Glutamatergic neuron (in vitro differentiated cells): ENCODE results near the gene PLCG2. TPM values are rescaled to one million over a fixed set of nuclear protein-coding genes. Genes with fewer than 3 reads are reported as not detected.
"Not testable (repeated sequence)": the region's sequence is repeated elsewhere in the genome, so short reads cannot be mapped to it uniquely, and the experiment has no call there.

Experiments
- DNase-seq: peaks from one replicate; pipeline ENCODE4 v3.0.0; 2022
- H3K27ac Mint-ChIP-seq: one replicate; pipeline ENCODE4 v1.8.0; 2020; ENCODE audit warnings: mild to moderate bottlenecking, mixed read lengths, inconsistent platforms; ENCODE audit not compliant: unreplicated experiment
- H3K27me3 Mint-ChIP-seq: one replicate; pipeline ENCODE4 v1.8.0; 2020; ENCODE audit warnings: mild to moderate bottlenecking, moderate library complexity, mixed read lengths, inconsistent platforms; ENCODE audit not compliant: unreplicated experiment
- H3K36me3 Mint-ChIP-seq: one replicate; pipeline ENCODE4 v1.8.0; 2020; ENCODE audit warnings: mild to moderate bottlenecking, mixed read lengths, inconsistent platforms; ENCODE audit not compliant: unreplicated experiment
- H3K4me1 Mint-ChIP-seq: one replicate; pipeline ENCODE4 v1.8.0; 2020; ENCODE audit warnings: mild to moderate bottlenecking, low read depth, mixed read lengths, inconsistent platforms; ENCODE audit not compliant: unreplicated experiment
- H3K4me3 Mint-ChIP-seq: one replicate; pipeline ENCODE4 v1.8.0; 2020; ENCODE audit warnings: mild to moderate bottlenecking, mixed read lengths, inconsistent platforms; ENCODE audit not compliant: unreplicated experiment
- H3K9me3 Mint-ChIP-seq: one replicate; pipeline ENCODE4 v1.8.0; 2020; ENCODE audit warnings: mild to moderate bottlenecking, moderate library complexity, mixed read lengths, inconsistent platforms; ENCODE audit not compliant: unreplicated experiment
- total RNA-seq: library from RNA; stranded (reverse); fragmentation: NEBNext Ultra II Directional; extraction: Animal tissue kit (Norgen Biotek cat#: 25700); gene quantifications from one replicate; pipeline ENCODE4 v1.2.1, GENCODE V29; 2021; ENCODE audit not compliant: unreplicated experiment
- TF ChIP-seq, protein P1 (sequence below): fragments of 200-600 bp; sonication (generic); IDR thresholded peaks from one replicate; pipeline ENCODE4 v1.5.0; 2021; ENCODE audit not compliant: partially characterized antibody, unreplicated experiment

PLCG2 gene
- total RNA-seq, 1 donor from 2014 or later: 0.49 TPM

GRCh38 chr16:81738783-81739496 is 40.2 kb upstream of the PLCG2 start:
- no peak overlapping the region for H3K4me3 Mint-ChIP-seq
- no peaks in the 10 kb centered on the region for H3K36me3 Mint-ChIP-seq
- TF ChIP-seq, protein P1, sequence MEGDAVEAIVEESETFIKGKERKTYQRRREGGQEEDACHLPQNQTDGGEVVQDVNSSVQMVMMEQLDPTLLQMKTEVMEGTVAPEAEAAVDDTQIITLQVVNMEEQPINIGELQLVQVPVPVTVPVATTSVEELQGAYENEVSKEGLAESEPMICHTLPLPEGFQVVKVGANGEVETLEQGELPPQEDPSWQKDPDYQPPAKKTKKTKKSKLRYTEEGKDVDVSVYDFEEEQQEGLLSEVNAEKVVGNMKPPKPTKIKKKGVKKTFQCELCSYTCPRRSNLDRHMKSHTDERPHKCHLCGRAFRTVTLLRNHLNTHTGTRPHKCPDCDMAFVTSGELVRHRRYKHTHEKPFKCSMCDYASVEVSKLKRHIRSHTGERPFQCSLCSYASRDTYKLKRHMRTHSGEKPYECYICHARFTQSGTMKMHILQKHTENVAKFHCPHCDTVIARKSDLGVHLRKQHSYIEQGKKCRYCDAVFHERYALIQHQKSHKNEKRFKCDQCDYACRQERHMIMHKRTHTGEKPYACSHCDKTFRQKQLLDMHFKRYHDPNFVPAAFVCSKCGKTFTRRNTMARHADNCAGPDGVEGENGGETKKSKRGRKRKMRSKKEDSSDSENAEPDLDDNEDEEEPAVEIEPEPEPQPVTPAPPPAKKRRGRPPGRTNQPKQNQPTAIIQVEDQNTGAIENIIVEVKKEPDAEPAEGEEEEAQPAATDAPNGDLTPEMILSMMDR: no peak
- H3K27me3 Mint-ChIP-seq: peaks cover 6% of the 10 kb centered on the region
- H3K4me1 Mint-ChIP-seq: peaks cover 6% of the 10 kb centered on the region
- H3K9me3 Mint-ChIP-seq: peaks cover 3% of the 10 kb centered on the region
- no peak for DNase-seq
- H3K27ac Mint-ChIP-seq: no peak overlapping the region

GRCh38 chr16:81739503-81739902 is 39.6 kb upstream of the PLCG2 start:
- no peaks in the 10 kb centered on the region for H3K36me3 Mint-ChIP-seq
- peaks cover 6% of the 10 kb centered on the region for H3K27me3 Mint-ChIP-seq

GRCh38 chr16:81740169-81740568 is 38.9 kb upstream of the PLCG2 start:
- Mint-ChIP-seq H3K36me3 (no peaks in the 10 kb centered on the region), H3K4me3 (no peak overlapping the region), H3K27ac (no peak overlapping the region), H3K4me1 (peaks cover 6% of the 10 kb centered on the region), H3K27me3 (peaks cover 6% of the 10 kb centered on the region), H3K9me3 (peaks cover 3% of the 10 kb centered on the region)
- TF ChIP-seq, protein P1: no peak
- DNase-seq: no peak

More at GRCh38 chr16:81739503-81739902, 39.6 kb upstream of the PLCG2 start:
- Mint-ChIP-seq H3K4me3 (no peak overlapping the region), H3K9me3 (peaks cover 3% of the 10 kb centered on the region), H3K27ac (no peak overlapping the region), H3K4me1 (peaks cover 6% of the 10 kb centered on the region)
- TF ChIP-seq, protein P1: no peak
- DNase-seq: no peak

DNA sequence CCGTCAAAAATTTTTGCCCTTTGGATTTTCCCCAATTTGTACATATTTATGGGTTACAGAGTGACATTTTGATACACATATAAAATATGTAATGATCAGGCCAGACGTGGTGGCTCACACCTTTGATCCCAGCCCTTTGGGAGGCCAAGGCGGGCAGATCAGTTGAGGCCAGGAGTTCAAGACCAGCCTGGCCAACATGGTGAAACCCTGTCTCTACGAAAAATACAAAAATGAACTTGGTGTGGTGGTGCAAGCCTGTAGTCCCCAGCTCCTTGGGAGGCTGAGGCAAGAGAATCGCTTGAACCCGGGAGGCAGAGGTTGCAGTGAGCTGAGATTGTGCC is 37.7 kb upstream of the PLCG2 start:
- H3K27ac Mint-ChIP-seq, H3K27me3 Mint-ChIP-seq, H3K4me1 Mint-ChIP-seq, H3K9me3 Mint-ChIP-seq, H3K4me3 Mint-ChIP-seq, H3K36me3 Mint-ChIP-seq, DNase-seq: not testable (repeated sequence)

- Mint-ChIP-seq H3K27me3 (peaks cover 9% of the 10 kb centered on the region), H3K9me3 (peaks cover 3% of the 10 kb centered on the region), H3K27ac (no peak overlapping the region), H3K36me3 (no peaks in the 10 kb centered on the region), H3K4me1 (peaks cover 1% of the 10 kb centered on the region), H3K4me3 (no peak overlapping the region)
- DNase-seq: no peak
- TF ChIP-seq, protein P1: no peak
These were observed 34.7 kb upstream of the PLCG2 start for GRCh38 chr16:81744385-81744784.
